Heart left ventricle (tissue), 16 donors: ENCODE measurements around the gene DDX39B. TPM values are rescaled to one million over a fixed set of nuclear protein-coding genes. Genes with fewer than 3 reads are reported as not detected.
"Not testable (repeated sequence)": the region's sequence is repeated elsewhere in the genome, so short reads cannot be mapped to it uniquely, and the experiment has no call there.

Experiments used
- ATAC-seq, 4 donors: fragments of 200-7000 bp; cut with Tn5 transposase; one replicate each; pipeline ENCODE4 v1.9.1; 2020 to 2022; ENCODE audit warnings: moderate library complexity in 4 of 4, mild to moderate bottlenecking in 3 of 4, moderate number of reproducible peaks in 1 of 4
- DNase-seq, 5 donors: peaks; one replicate each; pipeline ENCODE4 v3.0.0-alpha.2; 2020
- H3K27ac ChIP-seq, 12 donors: fragments of 200-600 bp; sonication (generic) in 4 of 12; one replicate each; pipeline versions ENCODE4 v1.5.0 to v1.8.0; 2016 to 2022; ENCODE audit warnings: mild to moderate bottlenecking in 2 of 12
- H3K27me3 ChIP-seq, 9 donors: fragments of 200-600 bp; sonication (generic) in 2 of 9; one replicate each; pipeline versions ENCODE4 v1.5.1 to v1.8.0; 2016 to 2022; ENCODE audit warnings: mild to moderate bottlenecking in 3 of 9
- H3K36me3 ChIP-seq, 9 donors: fragments of 200-600 bp; sonication (generic) in 2 of 9; one replicate each; pipeline versions ENCODE4 v1.5.0 to v1.8.0; 2018 to 2022; ENCODE audit warnings: mild to moderate bottlenecking in 2 of 9
- H3K4me1 ChIP-seq, 12 donors: fragments of 200-600 bp; sonication (generic) in 4 of 12; one replicate each; pipeline versions ENCODE4 v1.5.0 to v1.8.0; 2016 to 2022; ENCODE audit warnings: mild to moderate bottlenecking in 3 of 12
- H3K4me3 ChIP-seq, 12 donors: fragments of 200-600 bp; sonication (generic) in 4 of 12; one replicate each; pipeline versions ENCODE4 v1.5.0 to v1.8.0; 2017 to 2022; ENCODE audit warnings: mild to moderate bottlenecking in 9 of 12, moderate library complexity in 4 of 12
- H3K9me3 ChIP-seq, 12 donors: fragments of 200-600 bp; sonication (generic) in 4 of 12; one replicate each; pipeline versions ENCODE4 v1.5.0 to v1.8.0; 2016 to 2022; ENCODE audit warnings: mild to moderate bottlenecking in 1 of 12
- CTCF ChIP-seq, 12 donors: fragments of 200-600 bp; sonication (generic) in 4 of 12; IDR thresholded peaks; one replicate each; pipeline versions ENCODE4 v1.5.0 to v1.8.0; 2018 to 2022; ENCODE audit warnings: antibody characterized with exemption in 12 of 12, mild to moderate bottlenecking in 5 of 12
- POLR2A ChIP-seq, 2 donors: fragments of 450-650 bp; IDR thresholded peaks; one replicate each; pipeline ENCODE4 v1.6.1; 2017; ENCODE audit warnings: antibody characterized with exemption in 2 of 2, mild to moderate bottlenecking in 2 of 2, moderate library complexity in 2 of 2
- WGBS, 4 donors: extraction: QIAGEN DNeasy Blood & Tissue Kit in 2 of 4; methylation state at CpG; one replicate each; pipeline versions ENCODE4 v1.1.5 to v1.1.7; 2013 to 2018; 5-methylcytosine and 5-hydroxymethylcytosine counted together
- intact Hi-C, 10 donors: fragments of 100-400 bp; cut with DNase I; formaldehyde crosslinking; loops; one replicate each; pipeline versions ENCODE4 v1.11.1 to v1.14.2; 2022
- polyA plus RNA-seq, 2 donors: library from polyadenylated mRNA; stranded (reverse); fragments of 200-250 nt; gene quantifications; one replicate each; pipeline ENCODE4 v1.2.3, GENCODE V29; 2013
- total RNA-seq, 9 donors: library from RNA; depleted of rRNA in 2 of 9; stranded (reverse); fragments of >200 nt in 2 of 9; fragmentation: NEBNext Ultra II Directional in 3 of 9; extraction: Animal tissue kit (Norgen Biotek cat#: 25700) in 3 of 9; gene quantifications; one replicate each; pipeline versions ENCODE4 v1.1.0 to v1.2.4, GENCODE V29; 2016 to 2023
- donor health status: ischemic (EF 13 %, LVEDD 7.1; RV severe dilation, severe dysfunction).
- donor health status: healthy with polysubstance abuse.
- donor health status: DM: no; HTN: yes; CAD: no.
- donor health status: DM: no; HTN: no; CAD: no.
- donor health status: ischemic (EF 25% LVEDD 6.9; RV normal size, moderate dysfunction).
- donor health status: ischemic (EF 25% LVEDD 5.7; RV mildly dilated, moderate dysfunction).
- donor health status: healthy.
- donor health status: DM: yes; HTN: yes; CAD: no.
- donor health status: ischemic (EF 35%, LVEDD 5.7; RV mildly dilated, moderate dysfunction).
- donor health status: nonischemic (EF 11% LVEDD 7.7; RV severe dilation, severe dysfunction).
- donor health status: DM: yes; HTN: yes; CAD: no.
- donor health status: PGD.
- donor health status: ischemic (EF 29% LVEDD 5.4; RV normal size, mild dysfunction).
- donor health status: nonischemic (EF 23%, LVEDD 6.1; RV moderate dilation, normal function).

Gene DDX39B
- total and polyA plus RNA-seq, 11 donors = 122 to 209 (median 164) TPM

- ATAC-seq (peak; percentile 82 to 91 (median 86)), DNase-seq (peak; percentile 80 to 91 (median 83))
- TF ChIP-seq POLR2A (IDR thresholded peaks at IDR 0.05) (no peak), CTCF (IDR thresholded peaks at IDR 0.05) (peak; percentile 70 to 94 (median 80))
- no peaks in the 10 kb centered on the region for H3K9me3 ChIP-seq
- peaks cover 0 to 10% (median 0%) of the 10 kb centered on the region in 9 donors for H3K27me3 ChIP-seq
- 0 to 1% (median 0%) methylated on average over 44 to 58 of the region's 58 CpGs for WGBS, 4 donors
- H3K27ac ChIP-seq = peak overlapping the region; percentile 47 to 84 (median 70)
- H3K4me3 ChIP-seq = peak overlapping the region; percentile 36 to 86 (median 68)
- intact Hi-C loops = loop anchor here (1.0 to 10.0 kb wide), 9 partner anchors 38 to 111 kb away; partner anchors contain the start of genes DDX39B (in 5 of the 10) and NCR3 (in 1 of the 10)
- H3K4me1 ChIP-seq = peaks cover 0 to 45% (median 12%) of the 10 kb centered on the region in 12 donors
- no peaks in the 10 kb centered on the region for H3K36me3 ChIP-seq
Observed at GRCh38 chr6:31493875-31494694, 47.7 kb downstream of the DDX39B start.

- intact Hi-C loops = loop anchor here in 9 of 10 donors (2.0 to 10.0 kb wide), 6 partner anchors 39 to 111 kb away; partner anchors contain the start of genes DDX39B (in 4 of the 9) and NCR3 (in 1 of the 9)
- peaks cover 0 to 40% (median 12%) of the 10 kb centered on the region in 12 donors for H3K4me1 ChIP-seq
- H3K4me3 ChIP-seq = peak overlapping the region in 10 of 12 donors; percentile 53 to 86 (median 69)
- 2 to 3% (median 2%) methylated on average over 2 of the region's 2 CpGs for WGBS, 4 donors
- peaks cover 0 to 10% (median 0%) of the 10 kb centered on the region in 9 donors for H3K27me3 ChIP-seq
- not testable (repeated sequence) for H3K9me3 ChIP-seq, ATAC-seq, H3K36me3 ChIP-seq, DNase-seq
- peak overlapping the region in 2 of 12 donors; percentile 63 to 84 for H3K27ac ChIP-seq
Observed at GRCh38 chr6:31493550-31493874, 48.3 kb downstream of the DDX39B start.

- Histone ChIP-seq H3K4me3 (no peak overlapping the region), H3K4me1 (peaks cover 0 to 26% (median 8%) of the 10 kb centered on the region in 12 donors), H3K9me3 (no peaks in the 10 kb centered on the region), H3K27ac (no peak overlapping the region), H3K36me3 (no peaks in the 10 kb centered on the region), H3K27me3 (peaks cover 0 to 10% (median 0%) of the 10 kb centered on the region in 9 donors)
- intact Hi-C loops = loop anchor here in 9 of 10 donors (5.0 to 10.0 kb wide), 5 partner anchors 42 to 115 kb away; partner anchors contain the start of genes DDX39B (in 4 of the 9) and NCR3 (in 1 of the 9)
- ATAC-seq (no peak), DNase-seq (no peak)
- TF ChIP-seq POLR2A (IDR thresholded peaks at IDR 0.05) (no peak), CTCF (IDR thresholded peaks at IDR 0.05) (no peak)
- 39 to 59% (median 55%) methylated on average over 15 to 16 of the region's 16 CpGs for WGBS, 4 donors
Observed at GRCh38 chr6:31490115-31490873, 51.5 kb downstream of the DDX39B start.

- Histone ChIP-seq H3K36me3 (no peaks in the 10 kb centered on the region), H3K4me1 (peaks cover 0 to 20% (median 6%) of the 10 kb centered on the region in 12 donors), H3K27ac (no peak overlapping the region), H3K4me3 (no peak overlapping the region), H3K9me3 (no peaks in the 10 kb centered on the region), H3K27me3 (peaks cover 0 to 5% (median 0%) of the 10 kb centered on the region in 9 donors)
- WGBS, 4 donors = 77 to 87% (median 81%) methylated on average over 4 of the region's 4 CpGs
- intact Hi-C loops = loop anchor here in 3 of 10 donors (5.0 kb wide), 3 partner anchors 92 to 102 kb away; no protein-coding TSS in a partner anchor
- no peak for DNase-seq
- ATAC-seq = no peak
- TF ChIP-seq CTCF (IDR thresholded peaks at IDR 0.05) (no peak), POLR2A (IDR thresholded peaks at IDR 0.05) (no peak)
Observed at GRCh38 chr6:31489086-31489485, 52.7 kb downstream of the DDX39B start.

- not testable (repeated sequence) for H3K36me3 ChIP-seq
- WGBS, 4 donors = 83 to 91% (median 87%) methylated on average over 6 of the region's 6 CpGs
Observed at GRCh38 chr6:31487674-31488073, 54.1 kb downstream of the DDX39B start.

GRCh38 chr6:31486065-31486837, 55.6 kb downstream of the DDX39B start:
- not testable (repeated sequence) for DNase-seq, H3K4me1 ChIP-seq, H3K4me3 ChIP-seq, H3K27ac ChIP-seq, H3K27me3 ChIP-seq, H3K36me3 ChIP-seq, H3K9me3 ChIP-seq
- ATAC-seq = peak in 3 of 4 donors; percentile 65 to 81 (median 76)
- 17% methylated on average over 2 of the region's 9 CpGs; no CpG with 5 or more reads in 3 of the 4 donors for WGBS, 4 donors
- intact Hi-C loops = loop anchor here in 3 of 10 donors (5.0 kb wide), 3 partner anchors 89 to 99 kb away; no protein-coding TSS in a partner anchor

More at GRCh38 chr6:31487674-31488073, 54.1 kb downstream of the DDX39B start:
- intact Hi-C loops = loop anchor here in 3 of 10 donors (5.0 kb wide), 3 partner anchors 90 to 100 kb away; no protein-coding TSS in a partner anchor
- H3K27ac ChIP-seq, H3K4me1 ChIP-seq, DNase-seq, H3K4me3 ChIP-seq, H3K27me3 ChIP-seq, H3K9me3 ChIP-seq, ATAC-seq: not testable (repeated sequence)
